Naive thymus-derived CD8-positive, alpha-beta T cell (primary cell): ENCODE results near the gene BCL2L1. TPM values are rescaled to one million over a fixed set of nuclear protein-coding genes. Genes with fewer than 3 reads are reported as not detected.

ENCODE experiments used
- ATAC-seq, 2 donors: fragments of 150-1000 bp; cut with Tn5 transposase in 1 of 2; sonication (Bioruptor Pico), chemical (Tn5 transposase) in 1 of 2; 1 replicate in 1 of 2; 2 replicates in 1 of 2; pipeline ENCODE4 v1.10.0; 2021; ENCODE audit warnings: mild to moderate bottlenecking in 2 of 2, moderate library complexity in 2 of 2
- POLR2A ChIA-PET: fragments of 350-600 bp; sonication (Branson Sonifier 250); formaldehyde crosslinking; loops from one replicate; lab custom pipeline; 2021; ENCODE audit warnings: antibody characterized with exemption; lab: Charles Lee
- DNase-seq, 10 donors: peaks; one replicate each; pipeline versions ENCODE4 v3.0.0 to v3.0.0-alpha.2; 2020 to 2022
- H3K27ac Mint-ChIP-seq, 10 donors: one replicate each; pipeline ENCODE4 v1.8.0; 2020 to 2022; ENCODE audit warnings: mild to moderate bottlenecking in 10 of 10, mixed read lengths in 10 of 10, moderate library complexity in 4 of 10, inconsistent platforms in 1 of 10
- H3K27me3 Mint-ChIP-seq, 5 donors: one replicate each; pipeline ENCODE4 v1.8.0; 2021 to 2022; ENCODE audit warnings: mixed read lengths in 5 of 5
- H3K36me3 Mint-ChIP-seq, 3 donors: one replicate each; pipeline ENCODE4 v1.8.0; 2020 to 2022; ENCODE audit warnings: mixed read lengths in 3 of 3, mild to moderate bottlenecking in 2 of 3, inconsistent platforms in 1 of 3
- H3K4me1 Mint-ChIP-seq, 4 donors: one replicate each; pipeline ENCODE4 v1.8.0; 2021 to 2022; ENCODE audit warnings: mixed read lengths in 4 of 4
- H3K4me3 Mint-ChIP-seq, 10 donors: one replicate each; pipeline ENCODE4 v1.8.0; 2020 to 2022; ENCODE audit warnings: mild to moderate bottlenecking in 10 of 10, mixed read lengths in 10 of 10, moderate library complexity in 6 of 10, inconsistent platforms in 1 of 10
- H3K9me3 Mint-ChIP-seq, 9 donors: one replicate each; pipeline ENCODE4 v1.8.0; 2020 to 2022; ENCODE audit warnings: mixed read lengths in 9 of 9, mild to moderate bottlenecking in 3 of 9, inconsistent platforms in 1 of 9, moderate library complexity in 1 of 9
- polyA plus RNA-seq, 3 donors: library from polyadenylated mRNA; unstranded; fragments of 300-500 nt; fragmentation: Illumina TruSeq; gene quantifications; one replicate each; pipeline ENCODE4 v1.2.3, GENCODE V29; 2021
- total RNA-seq, 8 experiments: library from RNA in 2 of 8; stranded (reverse) in 2 of 8; gene quantifications; one replicate each; pipeline ENCODE4 v1.2.3 and lab custom pipeline; 2021 to 2026

The BCL2L1 gene
- total and polyA plus RNA-seq, 5 experiments from 2014 or later = 8.0 to 17.7 (median 14.8) TPM

- no peak for ATAC-seq
- no peak overlapping the region for H3K4me3 Mint-ChIP-seq
- H3K36me3 Mint-ChIP-seq = peaks cover 0 to 54% (median 14%) of the 10 kb centered on the region in 3 donors
- no peaks in the 10 kb centered on the region for H3K9me3 Mint-ChIP-seq
- DNase-seq = no peak
- peaks cover 32 to 84% (median 78%) of the 10 kb centered on the region in 4 donors for H3K4me1 Mint-ChIP-seq
- peak overlapping the region in 6 of 10 donors; percentile 7 to 79 (median 52) for H3K27ac Mint-ChIP-seq
- H3K27me3 Mint-ChIP-seq = no peaks in the 10 kb centered on the region
- POLR2A ChIA-PET = interaction anchor here (2.2 to 3.4 kb wide), 2 partner anchors 9 to 11 kb away, joined by 6 to 7 read pairs; partner anchors contain the start of gene BCL2L1
Measured at GRCh38 chr20:31712112-31712553, 10.5 kb downstream of the BCL2L1 start.

GRCh38 chr20:31711179-31712111 lies 11.2 kb downstream of the BCL2L1 start:
- no peaks in the 10 kb centered on the region for H3K9me3 Mint-ChIP-seq
- H3K27me3 Mint-ChIP-seq = no peaks in the 10 kb centered on the region
- POLR2A ChIA-PET = interaction anchor here (1.4 to 3.4 kb wide), 4 partner anchors 9 to 36 kb away, joined by 3 to 7 read pairs (median 4); partner anchors contain the start of gene BCL2L1
- peak overlapping the region; percentile 12 to 79 (median 54) for H3K27ac Mint-ChIP-seq
- H3K4me1 Mint-ChIP-seq = peaks cover 26 to 82% (median 76%) of the 10 kb centered on the region in 4 donors
- H3K36me3 Mint-ChIP-seq = peaks cover 0 to 58% (median 21%) of the 10 kb centered on the region in 3 donors
- DNase-seq (no peak), ATAC-seq (no peak)
- peak overlapping the region in 1 of 10 donors; percentile 22 for H3K4me3 Mint-ChIP-seq

DNA sequence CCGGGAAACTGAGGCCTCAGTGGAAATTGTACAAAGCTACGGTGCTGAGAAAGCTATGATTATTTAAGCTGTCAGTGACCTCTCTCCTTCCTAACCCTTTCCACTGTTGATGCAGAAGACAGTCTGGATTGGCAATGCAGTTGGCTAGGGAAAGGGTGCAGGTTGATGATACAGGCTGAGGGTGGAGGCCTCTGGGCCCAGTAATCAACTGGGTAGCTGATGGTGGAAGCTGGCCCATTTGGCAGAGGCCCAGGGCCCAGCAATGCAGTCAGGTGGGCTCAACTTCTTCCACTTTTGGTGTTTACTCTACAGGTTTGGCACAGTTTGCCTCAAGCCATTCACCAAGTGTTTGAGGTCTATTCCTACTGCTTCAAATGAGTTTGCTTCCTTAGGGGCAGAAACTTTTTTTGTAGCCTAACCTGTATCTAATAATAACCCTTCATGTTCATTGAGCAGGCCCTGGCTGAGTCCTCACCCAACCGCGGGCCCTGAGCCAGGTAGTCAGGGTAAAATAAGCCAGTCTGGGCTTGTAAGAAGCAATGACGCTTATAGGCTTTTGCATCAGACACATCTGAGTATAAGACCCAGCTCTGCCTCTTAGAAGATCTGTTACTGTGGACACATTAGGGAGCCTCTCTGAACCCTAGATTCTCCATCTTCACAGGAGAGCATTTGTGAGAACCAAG lies 12.1 kb downstream of the BCL2L1 start:
- Mint-ChIP-seq H3K4me3 (no peak overlapping the region), H3K36me3 (peaks cover 0 to 55% (median 22%) of the 10 kb centered on the region in 3 donors), H3K9me3 (no peaks in the 10 kb centered on the region), H3K27ac (peak overlapping the region in 9 of 10 donors; percentile 43 to 78 (median 58)), H3K4me1 (peaks cover 26 to 81% (median 76%) of the 10 kb centered on the region in 4 donors), H3K27me3 (no peaks in the 10 kb centered on the region)
- DNase-seq = no peak
- POLR2A ChIA-PET = interaction anchor here (1.4 to 3.4 kb wide), 4 partner anchors 10 to 35 kb away, joined by 3 to 7 read pairs (median 4); partner anchors contain the start of gene BCL2L1
- no peak for ATAC-seq

GRCh38 chr20:31709939-31710338 lies 12.7 kb downstream of the BCL2L1 start:
- no peak overlapping the region for H3K4me3 Mint-ChIP-seq

GRCh38 chr20:31708736-31709534 lies 13.7 kb downstream of the BCL2L1 start:
- no peaks in the 10 kb centered on the region for H3K9me3 Mint-ChIP-seq
- ATAC-seq (no peak), DNase-seq (no peak)
- peak overlapping the region; percentile 2 to 83 (median 64) for H3K27ac Mint-ChIP-seq
- H3K36me3 Mint-ChIP-seq = peaks cover 0 to 53% (median 20%) of the 10 kb centered on the region in 3 donors
- H3K4me1 Mint-ChIP-seq = peaks cover 23 to 78% (median 73%) of the 10 kb centered on the region in 4 donors
- no peak overlapping the region for H3K4me3 Mint-ChIP-seq
- POLR2A ChIA-PET = interaction anchor here (0.6 to 3.4 kb wide), 4 partner anchors 11 to 44 kb away, joined by 3 to 7 read pairs (median 4); partner anchors contain the start of gene BCL2L1
- no peaks in the 10 kb centered on the region for H3K27me3 Mint-ChIP-seq

More at GRCh38 chr20:31709939-31710338, 12.7 kb downstream of the BCL2L1 start:
- ATAC-seq (no peak), DNase-seq (no peak)
- peaks cover 23 to 81% (median 76%) of the 10 kb centered on the region in 4 donors for H3K4me1 Mint-ChIP-seq
- POLR2A ChIA-PET = interaction anchor here (0.6 to 3.4 kb wide), 5 partner anchors 12 to 45 kb away, joined by 3 to 7 read pairs (median 4); partner anchors contain the start of gene BCL2L1
- H3K9me3 Mint-ChIP-seq = no peaks in the 10 kb centered on the region
- peaks cover 0 to 54% (median 22%) of the 10 kb centered on the region in 3 donors for H3K36me3 Mint-ChIP-seq
- H3K27me3 Mint-ChIP-seq = no peaks in the 10 kb centered on the region
- peak overlapping the region in 8 of 10 donors; percentile 6 to 73 (median 47) for H3K27ac Mint-ChIP-seq

- Mint-ChIP-seq H3K27me3 (no peaks in the 10 kb centered on the region), H3K9me3 (no peaks in the 10 kb centered on the region), H3K36me3 (peaks cover 0 to 47% (median 17%) of the 10 kb centered on the region in 3 donors), H3K4me1 (peaks cover 21 to 72% (median 65%) of the 10 kb centered on the region in 4 donors), H3K27ac (peak overlapping the region in 4 of 10 donors; percentile 22 to 95 (median 51)), H3K4me3 (no peak overlapping the region)
- DNase-seq = no peak
- POLR2A ChIA-PET = interaction anchor here (1.0 kb wide), 1 partner anchor 12 kb away, joined by 3 read pairs; no protein-coding TSS in a partner anchor
- no peak for ATAC-seq
Measured at GRCh38 chr20:31707994-31708735, 14.5 kb downstream of the BCL2L1 start.

DNA sequence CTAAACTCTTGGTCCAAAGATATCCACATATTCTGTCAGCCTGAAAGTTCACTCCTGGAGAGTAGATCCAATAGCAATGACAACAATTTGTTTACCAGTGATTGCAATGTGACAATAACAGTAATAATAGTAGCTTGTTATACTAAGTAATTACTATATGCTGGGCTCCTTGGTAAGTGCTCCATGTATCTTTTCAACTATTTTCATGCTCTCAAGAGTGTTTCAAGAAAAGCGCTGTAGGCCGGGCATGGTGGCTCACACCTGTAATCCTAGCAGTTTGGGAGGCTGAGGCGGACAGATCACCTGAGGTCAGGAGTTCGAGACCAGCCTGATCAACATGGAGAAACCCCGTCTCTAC lies 15.4 kb downstream of the BCL2L1 start:
- Mint-ChIP-seq H3K4me3 (no peak overlapping the region), H3K36me3 (peaks cover 0 to 39% (median 17%) of the 10 kb centered on the region in 3 donors), H3K9me3 (no peaks in the 10 kb centered on the region), H3K4me1 (peaks cover 14 to 63% (median 58%) of the 10 kb centered on the region in 4 donors), H3K27ac (peak overlapping the region in 3 of 10 donors; percentile 20 to 80 (median 33)), H3K27me3 (no peaks in the 10 kb centered on the region)
- POLR2A ChIA-PET = interaction anchor here (0.6 to 1.1 kb wide), 2 partner anchors 12 to 72 kb away, joined by 3 to 4 read pairs; no protein-coding TSS in a partner anchor
- DNase-seq (no peak), ATAC-seq (no peak)

- Mint-ChIP-seq H3K27me3 (no peaks in the 10 kb centered on the region), H3K36me3 (peaks cover 4 to 44% (median 20%) of the 10 kb centered on the region in 3 donors), H3K4me1 (peaks cover 18 to 63% (median 60%) of the 10 kb centered on the region in 4 donors), H3K4me3 (no peak overlapping the region), H3K27ac (peak overlapping the region in 9 of 10 donors; percentile 16 to 67 (median 37)), H3K9me3 (no peaks in the 10 kb centered on the region)
- ATAC-seq (no peak), DNase-seq (no peak)
- POLR2A ChIA-PET = interaction anchor here (0.7 to 1.1 kb wide), 2 partner anchors 10 to 13 kb away, joined by 3 read pairs; no protein-coding TSS in a partner anchor
Measured at GRCh38 chr20:31706607-31707257, 15.9 kb downstream of the BCL2L1 start.

- Mint-ChIP-seq H3K27ac (peak overlapping the region in 9 of 10 donors; percentile 24 to 83 (median 37)), H3K4me1 (peaks cover 18 to 60% (median 55%) of the 10 kb centered on the region in 4 donors), H3K4me3 (peak overlapping the region in 1 of 10 donors; percentile 33), H3K36me3 (peaks cover 4 to 49% (median 23%) of the 10 kb centered on the region in 3 donors), H3K9me3 (no peaks in the 10 kb centered on the region), H3K27me3 (no peaks in the 10 kb centered on the region)
- ATAC-seq = no peak
- POLR2A ChIA-PET = interaction anchor here (0.7 to 1.1 kb wide), 2 partner anchors 11 to 13 kb away, joined by 3 read pairs; no protein-coding TSS in a partner anchor
- DNase-seq = no peak
Measured at GRCh38 chr20:31705598-31706597, 16.8 kb downstream of the BCL2L1 start.
